ENCODE results near the gene MLST8.
A peak's percentile ranks its signal among the peaks of the same experiment; 100 is the strongest.

Gene MLST8

GRCh38 chr16:2216330-2216729 is 11.1 kb downstream of the MLST8 start:
- Histone ChIP-seq H3K79me2 (ENCODE audit: control insufficient read depth, insufficient read depth, low read length, unreplicated experiment) (peaks cover 25% of the 10 kb centered on the region), H3K4me1 (ENCODE audit: control insufficient read depth, insufficient read depth, low read length, unreplicated experiment) (peaks cover 15% of the 10 kb centered on the region), H3K27ac (ENCODE audit: low read depth, low read length) (no peak overlapping the region), H3K27me3 (ENCODE audit: insufficient read depth, low read length) (no peaks in the 10 kb centered on the region), H2AFZ (ENCODE audit: low read length, unreplicated experiment) (no peak overlapping the region), H3K36me3 (ENCODE audit: insufficient read depth, low read length) (peaks cover 5% of the 10 kb centered on the region; the same call in 1 of the 2 replicates), H3K4me3 (ENCODE audit: low read depth, low read length) (no peak overlapping the region; the same call in 1 of the 2 replicates)

- Histone ChIP-seq H3K27me3 (ENCODE audit: insufficient read depth, low read length) (no peaks in the 10 kb centered on the region), H3K4me3 (ENCODE audit: low read depth, low read length) (peak within 1 kb of the TSS; percentile 86), H3K79me2 (ENCODE audit: control insufficient read depth, insufficient read depth, low read length, unreplicated experiment) (peaks cover 41% of the 10 kb centered on the region), H3K36me3 (ENCODE audit: insufficient read depth, low read length) (no peaks in the 10 kb centered on the region), H2AFZ (ENCODE audit: low read length, unreplicated experiment) (peak within 1 kb of the TSS; percentile 81), H3K4me1 (ENCODE audit: control insufficient read depth, insufficient read depth, low read length, unreplicated experiment) (peaks cover 11% of the 10 kb centered on the region), H3K27ac (ENCODE audit: low read depth, low read length) (peak within 1 kb of the TSS; percentile 58)
Observed at GRCh38 chr16:2223221-2223941, 18.1 kb downstream of the MLST8 start, which contains the start of gene E4F1. E4F1 (plus strand) TSS chr16:2223591; CDS start chr16:2223614, 23 bp downstream.

GRCh38 chr16:2223942-2224486 is 18.8 kb downstream of the MLST8 start:
- Histone ChIP-seq H3K27me3 (ENCODE audit: insufficient read depth, low read length) (no peaks in the 10 kb centered on the region), H3K79me2 (ENCODE audit: control insufficient read depth, insufficient read depth, low read length, unreplicated experiment) (peaks cover 45% of the 10 kb centered on the region)

GRCh38 chr16:2226245-2226793 is 21.1 kb downstream of the MLST8 start:
- Histone ChIP-seq H2AFZ (ENCODE audit: low read length, unreplicated experiment) (no peak overlapping the region), H3K4me3 (ENCODE audit: low read depth, low read length) (no peak overlapping the region; the same call in 1 of the 2 replicates), H3K27ac (ENCODE audit: low read depth, low read length) (peak overlapping the region; percentile 42; the same call in 1 of the 2 replicates), H3K27me3 (ENCODE audit: insufficient read depth, low read length) (no peaks in the 10 kb centered on the region), H3K36me3 (ENCODE audit: insufficient read depth, low read length) (peaks cover 2% of the 10 kb centered on the region; the same call in 1 of the 2 replicates), H3K4me1 (ENCODE audit: control insufficient read depth, insufficient read depth, low read length, unreplicated experiment) (peaks cover 11% of the 10 kb centered on the region), H3K79me2 (ENCODE audit: control insufficient read depth, insufficient read depth, low read length, unreplicated experiment) (peaks cover 46% of the 10 kb centered on the region)

More at GRCh38 chr16:2223942-2224486, 18.8 kb downstream of the MLST8 start:
- Histone ChIP-seq H3K4me3 (ENCODE audit: low read depth, low read length) (peak overlapping the region; percentile 86), H3K27ac (ENCODE audit: low read depth, low read length) (peak overlapping the region; percentile 58), H2AFZ (ENCODE audit: low read length, unreplicated experiment) (peak overlapping the region; percentile 4), H3K4me1 (ENCODE audit: control insufficient read depth, insufficient read depth, low read length, unreplicated experiment) (peaks cover 11% of the 10 kb centered on the region), H3K36me3 (ENCODE audit: insufficient read depth, low read length) (no peaks in the 10 kb centered on the region)

- Histone ChIP-seq H3K36me3 (ENCODE audit: insufficient read depth, low read length) (peaks cover 2% of the 10 kb centered on the region; the same call in 1 of the 2 replicates), H3K4me3 (ENCODE audit: low read depth, low read length) (no peak overlapping the region), H2AFZ (ENCODE audit: low read length, unreplicated experiment) (no peak overlapping the region), H3K79me2 (ENCODE audit: control insufficient read depth, insufficient read depth, low read length, unreplicated experiment) (peaks cover 46% of the 10 kb centered on the region), H3K4me1 (ENCODE audit: control insufficient read depth, insufficient read depth, low read length, unreplicated experiment) (peaks cover 11% of the 10 kb centered on the region), H3K27ac (ENCODE audit: low read depth, low read length) (no peak overlapping the region), H3K27me3 (ENCODE audit: insufficient read depth, low read length) (no peaks in the 10 kb centered on the region)
Observed at GRCh38 chr16:2226918-2227317, 21.7 kb downstream of the MLST8 start.

GRCh38 chr16:2228161-2228824 is 23.0 kb downstream of the MLST8 start:
- no peak overlapping the region for H2AFZ ChIP-seq (ENCODE audit: low read length, unreplicated experiment)
- H3K4me3 ChIP-seq (ENCODE audit: low read depth, low read length) = no peak overlapping the region
- no peak overlapping the region for H3K27ac ChIP-seq (ENCODE audit: low read depth, low read length)
- peaks cover 11% of the 10 kb centered on the region for H3K4me1 ChIP-seq (ENCODE audit: control insufficient read depth, insufficient read depth, low read length, unreplicated experiment)
- H3K27me3 ChIP-seq (ENCODE audit: insufficient read depth, low read length) = no peaks in the 10 kb centered on the region
- peaks cover 46% of the 10 kb centered on the region for H3K79me2 ChIP-seq (ENCODE audit: control insufficient read depth, insufficient read depth, low read length, unreplicated experiment)
- peaks cover 2% of the 10 kb centered on the region; the same call in 1 of the 2 replicates for H3K36me3 ChIP-seq (ENCODE audit: insufficient read depth, low read length)

- H3K36me3 ChIP-seq (ENCODE audit: insufficient read depth, low read length) = peaks cover 7% of the 10 kb centered on the region; the same call in 1 of the 2 replicates
- H2AFZ ChIP-seq (ENCODE audit: low read length, unreplicated experiment) = no peak overlapping the region
- H3K4me3 ChIP-seq (ENCODE audit: low read depth, low read length) = no peak overlapping the region
- H3K27me3 ChIP-seq (ENCODE audit: insufficient read depth, low read length) = no peaks in the 10 kb centered on the region
- H3K4me1 ChIP-seq (ENCODE audit: control insufficient read depth, insufficient read depth, low read length, unreplicated experiment) = peaks cover 11% of the 10 kb centered on the region
- no peak overlapping the region for H3K27ac ChIP-seq (ENCODE audit: low read depth, low read length)
- peaks cover 43% of the 10 kb centered on the region for H3K79me2 ChIP-seq (ENCODE audit: control insufficient read depth, insufficient read depth, low read length, unreplicated experiment)
Observed at GRCh38 chr16:2229091-2229490, 23.8 kb downstream of the MLST8 start.

- Histone ChIP-seq H3K4me3 (ENCODE audit: low read depth, low read length) (no peak overlapping the region), H2AFZ (ENCODE audit: low read length, unreplicated experiment) (no peak overlapping the region), H3K36me3 (ENCODE audit: insufficient read depth, low read length) (peaks cover 9% of the 10 kb centered on the region; the same call in 1 of the 2 replicates), H3K4me1 (ENCODE audit: control insufficient read depth, insufficient read depth, low read length, unreplicated experiment) (peaks cover 11% of the 10 kb centered on the region), H3K27me3 (ENCODE audit: insufficient read depth, low read length) (no peaks in the 10 kb centered on the region), H3K27ac (ENCODE audit: low read depth, low read length) (no peak overlapping the region), H3K79me2 (ENCODE audit: control insufficient read depth, insufficient read depth, low read length, unreplicated experiment) (peaks cover 37% of the 10 kb centered on the region)
Observed at GRCh38 chr16:2229632-2230250, 24.5 kb downstream of the MLST8 start.

GRCh38 chr16:2230376-2230775 is 25.1 kb downstream of the MLST8 start:
- peaks cover 11% of the 10 kb centered on the region for H3K4me1 ChIP-seq (ENCODE audit: control insufficient read depth, insufficient read depth, low read length, unreplicated experiment)
- no peak overlapping the region for H2AFZ ChIP-seq (ENCODE audit: low read length, unreplicated experiment)
- H3K27ac ChIP-seq (ENCODE audit: low read depth, low read length) = no peak overlapping the region
- peaks cover 9% of the 10 kb centered on the region; the same call in 1 of the 2 replicates for H3K36me3 ChIP-seq (ENCODE audit: insufficient read depth, low read length)
- no peaks in the 10 kb centered on the region for H3K27me3 ChIP-seq (ENCODE audit: insufficient read depth, low read length)
- peaks cover 30% of the 10 kb centered on the region for H3K79me2 ChIP-seq (ENCODE audit: control insufficient read depth, insufficient read depth, low read length, unreplicated experiment)
- no peak overlapping the region for H3K4me3 ChIP-seq (ENCODE audit: low read depth, low read length)
